ENCODE measurements around the gene TPH2. TPM values are rescaled to one million over a fixed set of nuclear protein-coding genes. Genes with fewer than 3 reads are reported as not detected.

Gene TPH2
- total RNA-seq, 3 donors from 2014 or later, result not detected

DNA sequence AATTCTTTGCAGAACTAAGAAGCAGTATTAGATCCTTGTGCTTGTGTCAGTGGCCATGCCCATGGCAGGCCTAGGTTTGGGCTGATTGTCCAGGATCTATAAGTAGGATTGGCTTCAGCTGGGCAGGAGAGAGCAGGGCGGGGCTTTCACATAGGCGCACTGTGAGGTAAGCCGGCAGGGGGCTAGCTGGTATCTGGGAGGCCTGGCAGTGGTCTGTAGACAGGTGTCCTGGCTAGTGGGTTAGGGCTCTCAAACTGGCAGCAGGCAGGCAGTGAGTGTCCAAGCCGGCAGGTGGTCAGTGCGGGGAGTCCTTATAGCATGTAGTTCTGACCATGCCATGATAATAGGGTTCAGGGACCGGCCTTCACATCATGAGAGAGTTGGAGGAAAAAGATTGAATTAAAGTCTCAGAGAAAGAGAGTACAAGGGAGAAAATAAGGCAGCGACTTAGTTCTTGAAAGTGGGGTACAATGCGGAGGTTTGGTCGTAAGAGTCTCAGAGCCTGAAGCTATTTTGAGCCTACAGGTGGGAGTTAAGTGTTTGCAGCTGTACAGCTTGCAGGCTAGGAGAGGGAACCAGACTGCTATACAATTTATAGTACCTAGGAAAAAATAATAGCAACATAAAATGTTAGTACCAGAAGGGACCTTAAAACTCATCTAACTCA lies 137.4 kb downstream of the TPH2 start:
- Histone ChIP-seq H3K9me3 (peaks cover 1 to 5% of the 10 kb centered on the region in 2 donors), H3K27ac (no peak overlapping the region), H3K4me1 (no peaks in the 10 kb centered on the region), H3K36me3 (no peaks in the 10 kb centered on the region), H3K27me3 (no peaks in the 10 kb centered on the region), H3K4me3 (no peak overlapping the region)
- TF ChIP-seq, protein P1, sequence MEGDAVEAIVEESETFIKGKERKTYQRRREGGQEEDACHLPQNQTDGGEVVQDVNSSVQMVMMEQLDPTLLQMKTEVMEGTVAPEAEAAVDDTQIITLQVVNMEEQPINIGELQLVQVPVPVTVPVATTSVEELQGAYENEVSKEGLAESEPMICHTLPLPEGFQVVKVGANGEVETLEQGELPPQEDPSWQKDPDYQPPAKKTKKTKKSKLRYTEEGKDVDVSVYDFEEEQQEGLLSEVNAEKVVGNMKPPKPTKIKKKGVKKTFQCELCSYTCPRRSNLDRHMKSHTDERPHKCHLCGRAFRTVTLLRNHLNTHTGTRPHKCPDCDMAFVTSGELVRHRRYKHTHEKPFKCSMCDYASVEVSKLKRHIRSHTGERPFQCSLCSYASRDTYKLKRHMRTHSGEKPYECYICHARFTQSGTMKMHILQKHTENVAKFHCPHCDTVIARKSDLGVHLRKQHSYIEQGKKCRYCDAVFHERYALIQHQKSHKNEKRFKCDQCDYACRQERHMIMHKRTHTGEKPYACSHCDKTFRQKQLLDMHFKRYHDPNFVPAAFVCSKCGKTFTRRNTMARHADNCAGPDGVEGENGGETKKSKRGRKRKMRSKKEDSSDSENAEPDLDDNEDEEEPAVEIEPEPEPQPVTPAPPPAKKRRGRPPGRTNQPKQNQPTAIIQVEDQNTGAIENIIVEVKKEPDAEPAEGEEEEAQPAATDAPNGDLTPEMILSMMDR (IDR thresholded peaks at IDR 0.05), result no peak
- TF ChIP-seq POLR2A (IDR thresholded peaks at IDR 0.05), result no peak
- no peak for TF ChIP-seq POLR2AphosphoS5 (IDR thresholded peaks at IDR 0.05)
- intact Hi-C loops (cut with DNase I; ENCODE audit: low total_unique reads), result no loop called here
- no peak for DNase-seq (ENCODE audit: low spot score in 2 of 2)

GRCh38 chr12:72076558-72076915 lies 137.9 kb downstream of the TPH2 start:
- Histone ChIP-seq H3K4me1 (no peaks in the 10 kb centered on the region), H3K27ac (no peak overlapping the region), H3K4me3 (no peak overlapping the region), H3K9me3 (no peaks in the 10 kb centered on the region), H3K27me3 (no peaks in the 10 kb centered on the region), H3K36me3 (no peaks in the 10 kb centered on the region)
- TF ChIP-seq POLR2AphosphoS5 (IDR thresholded peaks at IDR 0.05) (no peak), POLR2A (IDR thresholded peaks at IDR 0.05) (no peak)
- TF ChIP-seq, protein P1 (IDR thresholded peaks at IDR 0.05), result no peak
- no peak for DNase-seq (ENCODE audit: low spot score in 2 of 2)
- intact Hi-C loops (cut with DNase I; ENCODE audit: low total_unique reads), result no loop called here

DNA sequence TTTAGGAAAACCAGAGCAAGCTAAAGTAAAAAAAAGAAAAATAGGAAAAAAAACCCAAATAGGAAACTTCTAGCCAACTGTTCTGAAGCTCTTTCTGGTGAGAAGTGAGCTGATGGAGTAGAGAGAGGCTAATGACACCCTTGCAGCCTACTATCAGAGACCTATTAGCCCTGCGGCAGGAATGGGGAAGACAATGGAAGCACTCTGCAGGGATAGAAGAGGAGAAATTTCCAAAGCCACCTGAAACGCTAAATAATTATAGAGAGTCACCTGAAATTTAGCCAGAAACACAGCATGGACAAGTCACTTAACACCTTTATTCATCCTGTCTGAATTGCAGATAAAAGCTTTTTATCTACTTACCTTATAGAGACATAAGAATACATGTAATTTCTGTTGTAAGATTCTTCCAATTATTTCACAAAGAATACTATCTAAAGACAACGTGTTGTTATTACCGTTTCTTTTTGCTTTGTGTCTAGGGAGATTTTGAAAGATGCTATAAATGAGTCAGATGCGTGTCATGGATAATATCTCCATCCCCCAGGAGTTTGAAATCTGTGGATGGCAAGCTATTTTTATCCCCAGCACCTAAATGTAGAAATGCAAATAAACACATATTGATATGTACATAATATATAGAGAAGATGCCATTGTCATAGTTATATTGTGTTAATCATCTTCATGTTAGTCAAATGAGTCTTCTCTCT lies 138.6 kb downstream of the TPH2 start:
- intact Hi-C loops (cut with DNase I; ENCODE audit: low total_unique reads), result no loop called here
- no peak for DNase-seq (ENCODE audit: low spot score in 2 of 2)
- Histone ChIP-seq H3K36me3 (no peaks in the 10 kb centered on the region), H3K9me3 (no peaks in the 10 kb centered on the region), H3K4me1 (no peaks in the 10 kb centered on the region), H3K4me3 (no peak overlapping the region), H3K27me3 (no peaks in the 10 kb centered on the region), H3K27ac (no peak overlapping the region)
- no peak for TF ChIP-seq POLR2AphosphoS5 (IDR thresholded peaks at IDR 0.05)
- TF ChIP-seq POLR2A (IDR thresholded peaks at IDR 0.05), result no peak
- TF ChIP-seq, protein P1 (IDR thresholded peaks at IDR 0.05), result no peak

GRCh38 chr12:72081777-72082176 lies 143.1 kb downstream of the TPH2 start:
- TF ChIP-seq POLR2A (IDR thresholded peaks at IDR 0.05), result no peak
- no peak for TF ChIP-seq POLR2AphosphoS5 (IDR thresholded peaks at IDR 0.05)
- TF ChIP-seq, protein P1 (IDR thresholded peaks at IDR 0.05), result no peak
- no peak for DNase-seq (ENCODE audit: low spot score in 2 of 2)
- Histone ChIP-seq H3K27me3 (no peaks in the 10 kb centered on the region), H3K27ac (no peak overlapping the region), H3K36me3 (no peaks in the 10 kb centered on the region), H3K4me3 (no peak overlapping the region), H3K4me1 (no peaks in the 10 kb centered on the region), H3K9me3 (no peaks in the 10 kb centered on the region)
- intact Hi-C loops (cut with DNase I; ENCODE audit: low total_unique reads), result no loop called here

Other genes starting within 250 kb of the TPH2 start
- 10 to 100 TPM; 22.1 to 26.9 (median 22.6) TPM for gene RAB21, start 184.0 kb upstream of the TPH2 start, total RNA-seq
- 10 to 100 TPM; 56.7 to 64.2 (median 59.8) TPM for gene TBC1D15, start 99.1 kb upstream of the TPH2 start, total RNA-seq